ENCODE results near the gene LIMA1.
"Not testable (repeated sequence)": the region's sequence is repeated elsewhere in the genome, so short reads cannot be mapped to it uniquely, and the experiment has no call there.

Gene LIMA1

GRCh38 chr12:50297027-50297426 is 13.7 kb upstream of the LIMA1 start:
- peak overlapping the region; percentile 37 for H3K9ac ChIP-seq (ENCODE audit: insufficient read length)
- peak overlapping the region; percentile 76; the same call in 1 of the 2 replicates for H3K27ac ChIP-seq
- no peaks in the 10 kb centered on the region for H3K36me3 ChIP-seq (ENCODE audit: insufficient read depth, low read length)
- no peak for TF ChIP-seq FOXP2 (optimal IDR thresholded peaks at IDR 0.05; ENCODE audit: control extremely low read depth, extremely low read length, insufficient read depth)
- TF ChIP-seq EZH2 (IDR thresholded peaks at IDR 0.05) = no peak
- TF ChIP-seq POLR2AphosphoS5 (IDR thresholded peaks at IDR 0.05; ENCODE audit: borderline replicate concordance, low read depth, low read length) = no peak
- DNase-seq (ENCODE audit: low read depth, low spot score) = no peak
- no peaks in the 10 kb centered on the region for H3K9me3 ChIP-seq (ENCODE audit: low read depth, low read length)
- peak overlapping the region; percentile 11; the same call in 1 of the 2 replicates for H3K4me3 ChIP-seq

DNA sequence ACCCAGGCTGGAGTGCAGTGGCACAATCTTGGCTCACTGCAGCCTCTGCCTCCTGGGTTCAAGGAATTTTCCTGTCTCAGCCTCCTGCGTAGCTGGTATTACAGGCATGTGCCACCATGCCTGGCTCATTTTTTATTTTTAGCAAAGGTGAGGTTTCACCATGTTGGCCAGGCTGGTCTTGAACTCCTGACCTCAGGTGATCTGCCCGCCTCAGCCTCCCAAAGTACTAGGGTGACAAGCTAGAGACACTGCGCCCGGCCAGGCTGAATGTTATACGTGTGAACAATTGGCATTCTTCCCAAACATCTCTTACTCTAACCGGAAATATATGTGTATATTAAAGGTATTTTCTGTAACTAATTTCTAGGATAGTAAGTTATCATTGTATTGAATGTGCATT is 13.2 kb upstream of the LIMA1 start:
- no peaks in the 10 kb centered on the region for H3K36me3 ChIP-seq (ENCODE audit: insufficient read depth, low read length)
- peak overlapping the region; percentile 76; the same call in 1 of the 2 replicates for H3K27ac ChIP-seq
- TF ChIP-seq POLR2AphosphoS5 (IDR thresholded peaks at IDR 0.05; ENCODE audit: borderline replicate concordance, low read depth, low read length) (no peak), EZH2 (IDR thresholded peaks at IDR 0.05) (no peak), FOXP2 (optimal IDR thresholded peaks at IDR 0.05; ENCODE audit: control extremely low read depth, extremely low read length, insufficient read depth) (no peak)

DNA sequence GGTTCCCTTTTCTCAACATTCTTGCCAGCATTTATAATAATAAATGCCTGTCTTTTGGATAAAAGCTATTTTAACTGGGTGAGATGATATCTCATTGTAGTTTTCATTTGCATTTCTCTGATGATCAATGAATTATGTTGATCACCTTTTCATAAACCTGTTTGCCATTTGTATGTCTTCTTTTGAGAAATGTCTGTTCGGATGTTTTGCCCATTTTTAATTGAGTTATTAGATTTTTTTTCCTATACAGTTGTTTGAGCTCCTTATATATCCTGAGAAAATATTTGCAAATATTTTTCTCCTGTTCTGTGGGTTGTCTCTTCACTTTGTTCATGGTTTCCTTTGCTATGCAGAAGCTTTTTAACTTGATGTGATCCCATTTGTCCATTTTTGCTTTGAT is 8.1 kb upstream of the LIMA1 start:
- Histone ChIP-seq H3K9ac (ENCODE audit: insufficient read length) (no peak overlapping the region), H3K36me3 (ENCODE audit: insufficient read depth, low read length) (no peaks in the 10 kb centered on the region), H3K27ac (no peak overlapping the region), H3K4me3 (no peak overlapping the region), H3K9me3 (ENCODE audit: low read depth, low read length) (no peaks in the 10 kb centered on the region)
- no peak for DNase-seq (ENCODE audit: low read depth, low spot score)
- TF ChIP-seq EZH2 (IDR thresholded peaks at IDR 0.05) (no peak), POLR2AphosphoS5 (IDR thresholded peaks at IDR 0.05; ENCODE audit: borderline replicate concordance, low read depth, low read length) (no peak), FOXP2 (optimal IDR thresholded peaks at IDR 0.05; ENCODE audit: control extremely low read depth, extremely low read length, insufficient read depth) (no peak)

More for the DNA sequence above, 13.2 kb upstream of the LIMA1 start:
- no peak for DNase-seq (ENCODE audit: low read depth, low spot score)
- Histone ChIP-seq H3K9ac (ENCODE audit: insufficient read length) (peak overlapping the region; percentile 37), H3K9me3 (ENCODE audit: low read depth, low read length) (no peaks in the 10 kb centered on the region), H3K4me3 (peak overlapping the region; percentile 11; the same call in 1 of the 2 replicates)

GRCh38 chr12:50290692-50291091 is 7.4 kb upstream of the LIMA1 start:
- H3K27ac ChIP-seq; DNase-seq (ENCODE audit: low read depth, low spot score); H3K9me3 ChIP-seq (ENCODE audit: low read depth, low read length); H3K4me3 ChIP-seq; H3K36me3 ChIP-seq (ENCODE audit: insufficient read depth, low read length); H3K9ac ChIP-seq (ENCODE audit: insufficient read length): not testable (repeated sequence)

GRCh38 chr12:50287271-50287670 is 4.0 kb upstream of the LIMA1 start:
- no peaks in the 10 kb centered on the region for H3K36me3 ChIP-seq (ENCODE audit: insufficient read depth, low read length)
- H3K4me3 ChIP-seq = no peak overlapping the region
- H3K9ac ChIP-seq (ENCODE audit: insufficient read length) = no peak overlapping the region
- no peaks in the 10 kb centered on the region for H3K9me3 ChIP-seq (ENCODE audit: low read depth, low read length)
- no peak overlapping the region for H3K27ac ChIP-seq
- TF ChIP-seq EZH2 (IDR thresholded peaks at IDR 0.05) = no peak
- no peak for TF ChIP-seq FOXP2 (optimal IDR thresholded peaks at IDR 0.05; ENCODE audit: control extremely low read depth, extremely low read length, insufficient read depth)
- TF ChIP-seq POLR2AphosphoS5 (IDR thresholded peaks at IDR 0.05; ENCODE audit: borderline replicate concordance, low read depth, low read length) = no peak
- no peak for DNase-seq (ENCODE audit: low read depth, low spot score)

DNA sequence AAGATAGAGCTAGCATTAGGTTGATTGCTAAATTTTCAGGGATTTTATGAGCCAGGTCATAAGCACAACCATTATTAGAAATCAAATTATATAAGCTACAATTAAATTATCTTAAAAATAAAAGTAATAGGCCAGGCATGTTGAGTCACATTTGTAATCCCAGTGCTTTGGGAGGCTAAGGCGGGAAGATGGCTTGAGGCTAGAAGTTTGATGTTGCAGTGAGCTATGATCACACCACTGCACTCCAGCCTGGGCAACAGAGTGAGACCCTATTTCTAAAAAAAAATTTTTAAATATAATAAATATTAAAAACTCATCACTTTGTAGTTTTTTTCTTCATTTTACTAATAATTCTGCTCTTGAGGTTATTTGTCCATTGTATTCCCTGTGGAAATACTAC is 1.9 kb upstream of the LIMA1 start:
- Histone ChIP-seq H3K4me3 (no peak overlapping the region), H3K27ac (no peak overlapping the region), H3K9me3 (ENCODE audit: low read depth, low read length) (no peaks in the 10 kb centered on the region), H3K9ac (ENCODE audit: insufficient read length) (no peak overlapping the region), H3K36me3 (ENCODE audit: insufficient read depth, low read length) (no peaks in the 10 kb centered on the region)
- no peak for DNase-seq (ENCODE audit: low read depth, low spot score)
- TF ChIP-seq POLR2AphosphoS5 (IDR thresholded peaks at IDR 0.05; ENCODE audit: borderline replicate concordance, low read depth, low read length) (no peak), EZH2 (IDR thresholded peaks at IDR 0.05) (no peak), FOXP2 (optimal IDR thresholded peaks at IDR 0.05; ENCODE audit: control extremely low read depth, extremely low read length, insufficient read depth) (no peak)

GRCh38 chr12:50282721-50283228 is 545 bp downstream of the LIMA1 start:
- Histone ChIP-seq H3K36me3 (ENCODE audit: insufficient read depth, low read length) (no peaks in the 10 kb centered on the region), H3K9ac (ENCODE audit: insufficient read length) (peak overlapping the region; percentile 71), H3K9me3 (ENCODE audit: low read depth, low read length) (no peaks in the 10 kb centered on the region), H3K27ac (no peak overlapping the region), H3K4me3 (peak overlapping the region; percentile 98)
- DNase-seq (ENCODE audit: low read depth, low spot score) = no peak
- TF ChIP-seq POLR2AphosphoS5 (IDR thresholded peaks at IDR 0.05; ENCODE audit: borderline replicate concordance, low read depth, low read length) (no peak), FOXP2 (optimal IDR thresholded peaks at IDR 0.05; ENCODE audit: control extremely low read depth, extremely low read length, insufficient read depth) (no peak), EZH2 (IDR thresholded peaks at IDR 0.05) (no peak)

GRCh38 chr12:50279501-50279900 is 3.8 kb downstream of the LIMA1 start:
- Histone ChIP-seq H3K4me3 (no peak overlapping the region), H3K9me3 (ENCODE audit: low read depth, low read length) (no peaks in the 10 kb centered on the region), H3K9ac (ENCODE audit: insufficient read length) (no peak overlapping the region), H3K27ac (no peak overlapping the region), H3K36me3 (ENCODE audit: insufficient read depth, low read length) (no peaks in the 10 kb centered on the region)
- DNase-seq (ENCODE audit: low read depth, low spot score) = no peak
- TF ChIP-seq POLR2AphosphoS5 (IDR thresholded peaks at IDR 0.05; ENCODE audit: borderline replicate concordance, low read depth, low read length) = no peak
- no peak for TF ChIP-seq EZH2 (IDR thresholded peaks at IDR 0.05)

DNA sequence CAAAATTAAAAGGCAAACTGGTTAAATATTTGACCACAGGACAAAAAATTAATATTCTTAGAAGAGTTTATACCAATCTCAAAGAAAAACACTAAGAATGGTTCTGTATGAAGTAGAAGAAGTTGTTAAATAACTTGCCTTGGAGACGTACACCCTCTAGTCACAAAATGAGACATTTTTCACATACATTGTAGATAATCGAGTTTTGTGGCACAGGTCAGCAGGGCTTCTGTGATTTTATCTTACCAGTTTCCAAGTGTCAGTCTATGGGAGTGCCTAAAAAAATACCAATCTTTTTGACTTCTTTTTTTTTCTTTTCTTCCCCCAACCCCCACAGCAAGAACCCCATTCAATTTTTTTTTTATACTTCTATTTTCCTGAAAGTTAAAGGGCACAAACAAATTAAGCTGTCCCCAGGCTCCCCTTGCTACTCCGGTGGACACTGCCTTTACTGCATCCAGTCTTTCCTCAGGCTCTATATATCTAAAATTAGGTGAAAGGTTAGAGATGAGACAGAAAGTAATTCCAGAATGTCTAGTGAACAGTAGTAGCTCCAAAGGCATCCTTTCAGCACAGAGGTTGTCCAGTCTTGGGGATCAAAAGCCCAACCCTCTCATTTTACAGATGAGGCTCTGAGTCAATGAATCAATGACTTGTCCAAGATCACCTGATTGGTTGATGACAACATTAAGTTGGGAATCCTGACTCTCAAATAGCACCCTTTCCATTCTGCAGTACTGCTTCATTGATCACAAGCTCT is 6.2 kb downstream of the LIMA1 start:
- H3K9ac ChIP-seq (ENCODE audit: insufficient read length) = no peak overlapping the region
- no peak for DNase-seq (ENCODE audit: low read depth, low spot score)
- H3K9me3 ChIP-seq (ENCODE audit: low read depth, low read length) = no peaks in the 10 kb centered on the region
- no peak for TF ChIP-seq EZH2 (IDR thresholded peaks at IDR 0.05)
- no peak for TF ChIP-seq FOXP2 (optimal IDR thresholded peaks at IDR 0.05; ENCODE audit: control extremely low read depth, extremely low read length, insufficient read depth)
- no peak for TF ChIP-seq POLR2AphosphoS5 (IDR thresholded peaks at IDR 0.05; ENCODE audit: borderline replicate concordance, low read depth, low read length)
- H3K4me3 ChIP-seq = no peak overlapping the region
- H3K36me3 ChIP-seq (ENCODE audit: insufficient read depth, low read length) = no peaks in the 10 kb centered on the region
- H3K27ac ChIP-seq = no peak overlapping the region

Measured in SK-N-MC (cell line).